DMS 273 (cell line): ENCODE data around the gene FHIT.
"Not testable (repeated sequence)": the region's sequence is repeated elsewhere in the genome, so short reads cannot be mapped to it uniquely, and the experiment has no call there.

Experiments used
- DNase-seq: peaks from one replicate; lab custom pipeline; 2025; ENCODE audit not compliant: unreplicated experiment; lab: John Stamatoyannopoulos, UW

FHIT gene

GRCh38 chr3:60737633-60738399 lies 513.4 kb downstream of the FHIT start:
- no peak for DNase-seq

- DNase-seq, result no peak
Measured at GRCh38 chr3:60730371-60730770, 520.9 kb downstream of the FHIT start.

- no peak for DNase-seq
Measured at GRCh38 chr3:60729056-60729455, 522.2 kb downstream of the FHIT start.

GRCh38 chr3:60728006-60728405 lies 523.2 kb downstream of the FHIT start:
- no peak for DNase-seq

- no peak for DNase-seq
Measured at GRCh38 chr3:60720736-60721135, 530.5 kb downstream of the FHIT start.

GRCh38 chr3:60716573-60716972 lies 534.7 kb downstream of the FHIT start:
- no peak for DNase-seq

- DNase-seq, result peak; percentile 49
Measured at GRCh38 chr3:60708191-60708975, 542.9 kb downstream of the FHIT start.

GRCh38 chr3:60707452-60708020 lies 543.7 kb downstream of the FHIT start:
- no peak for DNase-seq

GRCh38 chr3:60703956-60704736 lies 547.1 kb downstream of the FHIT start:
- peak; percentile 0 for DNase-seq

- no peak for DNase-seq
Measured at GRCh38 chr3:60703008-60703407, 548.2 kb downstream of the FHIT start.

GRCh38 chr3:60698117-60698516 lies 553.1 kb downstream of the FHIT start:
- DNase-seq, result no peak

GRCh38 chr3:60697132-60697531 lies 554.1 kb downstream of the FHIT start:
- DNase-seq, result no peak

GRCh38 chr3:60696428-60697125 lies 554.7 kb downstream of the FHIT start:
- no peak for DNase-seq

- no peak for DNase-seq
Measured at GRCh38 chr3:60675424-60675823, 575.8 kb downstream of the FHIT start.

GRCh38 chr3:60674870-60675269 lies 576.4 kb downstream of the FHIT start:
- no peak for DNase-seq

- DNase-seq, result no peak
Measured at GRCh38 chr3:60673123-60673522, 578.1 kb downstream of the FHIT start.

- not testable (repeated sequence) for DNase-seq
Measured at GRCh38 chr3:60672337-60672736, 578.9 kb downstream of the FHIT start.

- DNase-seq, result no peak
Measured at GRCh38 chr3:60669636-60670035, 581.6 kb downstream of the FHIT start.

GRCh38 chr3:60660026-60660425 lies 591.2 kb downstream of the FHIT start:
- DNase-seq, result no peak

GRCh38 chr3:60659098-60659497 lies 592.2 kb downstream of the FHIT start:
- DNase-seq, result no peak

- DNase-seq, result no peak
Measured at GRCh38 chr3:60657972-60658371, 593.3 kb downstream of the FHIT start.
